Body of pancreas (tissue), 4 donors: ENCODE measurements around the gene OR5K1. TPM values are rescaled to one million over a fixed set of nuclear protein-coding genes. Genes with fewer than 3 reads are reported as not detected.

Experiments used
- ATAC-seq: fragments of 150-250 bp; one replicate; pipeline ENCODE4 v1.9.1; 2016
- DNase-seq, 4 donors: peaks; one replicate each; pipeline ENCODE4 v3.0.0-alpha.2; 2019
- H3K27ac ChIP-seq, 4 donors: fragments of 200-600 bp; sonication (generic); 1 replicate in 3 of 4; 2 replicates in 1 of 4; pipeline versions ENCODE4 v1.5.1 to v1.6.1; 2016 to 2019; ENCODE audit warnings: mild to moderate bottlenecking in 1 of 4, mixed read lengths in 1 of 4, moderate library complexity in 1 of 4
- H3K27me3 ChIP-seq, 2 donors: fragments of 200-600 bp; sonication (generic); one replicate each; pipeline ENCODE4 v1.6.0; 2016; ENCODE audit warnings: mild to moderate bottlenecking in 1 of 2
- H3K36me3 ChIP-seq, 2 donors: fragments of 200-600 bp; sonication (generic); replicated peaks in 1 of 2; 2 replicates each; pipeline ENCODE4 v1.5.1; 2016; ENCODE audit warnings: low read depth in 2 of 2; ENCODE audit not compliant: insufficient read depth in 1 of 2
- H3K4me1 ChIP-seq: fragments of 200-600 bp; sonication (generic); one replicate; pipeline ENCODE4 v1.6.0; 2016
- H3K4me3 ChIP-seq, 2 donors: fragments of 200-600 bp; sonication (generic); 1 replicate in 1 of 2; 2 replicates in 1 of 2; pipeline ENCODE4 v1.5.1; 2016 to 2019
- H3K9me3 ChIP-seq, 3 donors: fragments of 200-600 bp; sonication (generic); 1 replicate in 2 of 3; 2 replicates in 1 of 3; pipeline ENCODE4 v1.5.1; 2016
- POLR2A ChIP-seq, 3 donors: fragments of 450-650 bp; IDR thresholded peaks; one replicate each; pipeline ENCODE4 v1.6.1; 2016; ENCODE audit warnings: antibody characterized with exemption in 3 of 3, mild to moderate bottlenecking in 2 of 3
- WGBS, 2 donors: methylation state at CpG; one replicate each; pipeline ENCODE4 v1.1.5; 2017; 5-methylcytosine and 5-hydroxymethylcytosine counted together
- intact Hi-C: fragments of 100-400 bp; cut with DNase I; formaldehyde crosslinking; loops from one replicate; pipeline ENCODE4 v1.15.1; 2023
- total RNA-seq, 2 donors: library from RNA; depleted of rRNA; stranded (reverse); fragments of >200 nt; gene quantifications; one replicate each; pipeline ENCODE4 v1.1.0, GENCODE V29; 2016
- TF ChIP-seq, protein P1 (sequence below), 7 experiments: fragments of 450-650 bp in 4 of 7; fragments of 200-600 bp in 3 of 7; sonication (generic) in 3 of 7; IDR thresholded peaks; one replicate each; pipeline ENCODE4 v1.5.1; 2016 to 2019; ENCODE audit warnings: antibody characterized with exemption in 7 of 7

OR5K1 gene
- total RNA-seq, 2 donors from 2014 or later: not detected

DNA sequence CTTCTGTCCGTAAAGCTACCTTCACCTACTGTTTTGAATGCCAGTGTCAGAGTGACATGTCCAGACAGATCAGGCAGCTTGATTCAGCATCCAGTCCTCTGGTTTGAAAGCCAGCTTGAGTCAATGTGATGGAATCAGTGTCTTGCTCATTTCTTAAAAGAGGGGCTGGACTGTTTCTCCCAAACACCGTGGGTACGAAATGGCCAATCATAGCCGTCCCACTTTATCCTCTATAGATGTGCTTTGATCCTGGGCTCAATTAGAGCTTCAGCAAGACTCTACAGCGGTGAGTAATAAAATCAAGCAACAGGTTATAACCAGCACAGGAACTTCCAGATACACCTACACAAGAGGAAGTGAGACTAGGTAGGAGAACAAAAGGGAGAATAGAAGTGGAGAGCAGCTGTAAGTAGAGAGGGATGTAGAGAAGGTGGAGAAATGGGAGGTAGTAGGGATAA, 17.0 kb upstream of the OR5K1 start:
- Histone ChIP-seq H3K27ac (no peak overlapping the region), H3K4me1 (no peaks in the 10 kb centered on the region), H3K36me3 (no peaks in the 10 kb centered on the region), H3K4me3 (no peak overlapping the region), H3K27me3 (no peaks in the 10 kb centered on the region), H3K9me3 (no peaks in the 10 kb centered on the region)
- intact Hi-C loops: no loop called here
- WGBS, 2 donors: 62 to 72% methylated on average over 5 of the region's 5 CpGs
- ATAC-seq (no peak), DNase-seq (no peak)
- TF ChIP-seq POLR2A (IDR thresholded peaks at IDR 0.05): no peak
- TF ChIP-seq, protein P1, sequence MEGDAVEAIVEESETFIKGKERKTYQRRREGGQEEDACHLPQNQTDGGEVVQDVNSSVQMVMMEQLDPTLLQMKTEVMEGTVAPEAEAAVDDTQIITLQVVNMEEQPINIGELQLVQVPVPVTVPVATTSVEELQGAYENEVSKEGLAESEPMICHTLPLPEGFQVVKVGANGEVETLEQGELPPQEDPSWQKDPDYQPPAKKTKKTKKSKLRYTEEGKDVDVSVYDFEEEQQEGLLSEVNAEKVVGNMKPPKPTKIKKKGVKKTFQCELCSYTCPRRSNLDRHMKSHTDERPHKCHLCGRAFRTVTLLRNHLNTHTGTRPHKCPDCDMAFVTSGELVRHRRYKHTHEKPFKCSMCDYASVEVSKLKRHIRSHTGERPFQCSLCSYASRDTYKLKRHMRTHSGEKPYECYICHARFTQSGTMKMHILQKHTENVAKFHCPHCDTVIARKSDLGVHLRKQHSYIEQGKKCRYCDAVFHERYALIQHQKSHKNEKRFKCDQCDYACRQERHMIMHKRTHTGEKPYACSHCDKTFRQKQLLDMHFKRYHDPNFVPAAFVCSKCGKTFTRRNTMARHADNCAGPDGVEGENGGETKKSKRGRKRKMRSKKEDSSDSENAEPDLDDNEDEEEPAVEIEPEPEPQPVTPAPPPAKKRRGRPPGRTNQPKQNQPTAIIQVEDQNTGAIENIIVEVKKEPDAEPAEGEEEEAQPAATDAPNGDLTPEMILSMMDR (IDR thresholded peaks at IDR 0.05): no peak

DNA sequence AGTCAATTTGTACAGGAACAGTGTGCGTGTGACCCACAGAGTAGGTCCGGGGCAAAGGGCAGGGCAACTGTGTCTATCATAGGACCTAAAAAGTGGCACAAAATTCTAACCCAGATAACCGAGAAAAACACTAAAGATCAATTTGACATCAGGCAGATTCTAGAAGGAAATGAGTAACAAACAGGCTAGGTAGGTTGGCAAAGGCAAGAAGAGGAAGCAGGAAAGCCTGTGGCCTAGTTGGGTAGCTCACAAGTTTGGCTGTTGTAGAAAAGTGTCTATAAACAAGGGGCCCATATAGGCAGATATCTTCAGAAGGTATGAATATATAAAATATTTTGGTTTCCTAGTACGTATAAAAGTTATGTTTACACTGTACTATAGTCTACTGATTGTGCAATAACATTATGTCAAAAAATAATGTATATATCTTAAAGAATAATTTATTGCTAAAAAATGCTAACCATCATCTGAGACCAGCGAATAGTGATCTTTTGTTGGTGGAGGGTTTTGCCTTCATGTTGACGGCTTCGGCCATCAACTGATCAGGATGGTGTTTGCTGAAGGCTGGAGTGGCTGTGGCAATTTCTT, 13.3 kb upstream of the OR5K1 start:
- TF ChIP-seq POLR2A (IDR thresholded peaks at IDR 0.05): no peak
- TF ChIP-seq, protein P1 (IDR thresholded peaks at IDR 0.05): no peak
- no peaks in the 10 kb centered on the region for H3K27me3 ChIP-seq
- DNase-seq (no peak), ATAC-seq (no peak)
- H3K36me3 ChIP-seq: no peaks in the 10 kb centered on the region
- H3K4me3 ChIP-seq: no peak overlapping the region
- H3K4me1 ChIP-seq: no peaks in the 10 kb centered on the region
- WGBS, 2 donors: 67 to 69% methylated on average over 7 of the region's 7 CpGs
- intact Hi-C loops: no loop called here
- H3K9me3 ChIP-seq: no peaks in the 10 kb centered on the region
- H3K27ac ChIP-seq: no peak overlapping the region

DNA sequence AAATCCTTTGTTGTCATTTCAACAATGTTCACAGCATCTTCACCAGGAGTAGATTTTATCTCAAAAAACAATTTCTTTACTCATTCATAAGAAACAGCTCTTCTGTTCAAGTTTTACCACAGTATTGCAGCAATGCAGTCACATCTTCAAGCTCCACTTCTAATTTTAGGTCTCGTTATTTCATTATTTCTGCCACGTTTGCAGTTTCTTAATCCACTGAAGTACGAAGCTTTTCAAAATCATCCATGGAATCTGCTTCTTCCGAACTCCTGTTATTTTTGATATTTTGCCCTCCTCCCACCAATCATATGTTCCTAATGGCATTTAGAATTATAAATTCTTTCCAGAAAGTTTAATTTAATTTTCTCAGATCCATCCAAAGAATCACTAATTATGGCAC, 12.6 kb upstream of the OR5K1 start:
- no peak for DNase-seq
- Histone ChIP-seq H3K27ac (no peak overlapping the region), H3K27me3 (no peaks in the 10 kb centered on the region), H3K9me3 (no peaks in the 10 kb centered on the region), H3K4me3 (no peak overlapping the region), H3K36me3 (no peaks in the 10 kb centered on the region), H3K4me1 (no peaks in the 10 kb centered on the region)
- WGBS, 2 donors: 59 to 61% methylated on average over 4 of the region's 4 CpGs
- intact Hi-C loops: no loop called here
- no peak for ATAC-seq
- TF ChIP-seq, protein P1 (IDR thresholded peaks at IDR 0.05): no peak

DNA sequence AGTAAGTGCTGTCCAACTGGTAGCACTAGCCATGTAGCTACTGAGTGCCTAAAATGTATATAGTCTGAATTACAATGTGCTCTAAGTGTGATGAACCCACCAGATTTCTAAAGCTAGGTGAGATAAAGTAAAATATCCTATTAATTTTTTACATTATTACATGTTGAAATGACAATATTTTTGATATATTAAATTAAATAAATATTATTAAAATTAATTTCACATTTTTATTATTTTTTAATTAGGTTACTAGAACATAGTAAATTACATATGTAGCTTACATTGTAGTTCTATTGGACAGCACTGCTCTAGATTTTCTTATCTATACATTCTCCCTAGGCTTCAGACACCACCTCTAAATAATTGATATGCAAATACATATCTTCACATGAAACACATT, 9.2 kb upstream of the OR5K1 start:
- Histone ChIP-seq H3K4me1 (no peaks in the 10 kb centered on the region), H3K27me3 (no peaks in the 10 kb centered on the region), H3K4me3 (no peak overlapping the region), H3K36me3 (no peaks in the 10 kb centered on the region), H3K27ac (no peak overlapping the region), H3K9me3 (no peaks in the 10 kb centered on the region)
- intact Hi-C loops: no loop called here
- no peak for DNase-seq
- ATAC-seq: no peak
- TF ChIP-seq, protein P1 (IDR thresholded peaks at IDR 0.05): no peak
- TF ChIP-seq POLR2A (IDR thresholded peaks at IDR 0.05): no peak

DNA sequence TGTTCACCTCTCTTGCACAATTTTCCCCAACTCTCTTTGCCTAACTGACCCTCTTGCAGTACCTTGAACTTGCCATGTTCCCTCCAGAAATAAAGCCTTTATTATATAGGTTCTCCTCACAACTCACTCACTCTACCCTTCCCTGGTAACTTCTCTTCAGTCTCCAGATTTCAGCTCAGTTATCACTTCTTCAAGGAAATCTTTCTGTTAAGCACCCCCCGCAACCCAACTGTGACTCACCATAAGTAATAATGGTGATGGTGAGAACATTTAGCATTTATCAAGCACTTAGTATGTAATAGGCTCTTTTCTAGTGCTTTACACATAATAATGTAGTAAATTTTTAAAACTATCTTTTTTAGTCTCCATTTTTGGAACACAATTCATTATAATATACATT, 8.1 kb upstream of the OR5K1 start:
- Histone ChIP-seq H3K9me3 (no peaks in the 10 kb centered on the region), H3K27me3 (no peaks in the 10 kb centered on the region), H3K4me1 (no peaks in the 10 kb centered on the region), H3K27ac (no peak overlapping the region), H3K4me3 (no peak overlapping the region), H3K36me3 (no peaks in the 10 kb centered on the region)
- intact Hi-C loops: no loop called here
- WGBS, 2 donors: 85 to 86% methylated on average over 1 of the region's 1 CpG
- TF ChIP-seq, protein P1 (IDR thresholded peaks at IDR 0.05): no peak
- TF ChIP-seq POLR2A (IDR thresholded peaks at IDR 0.05): no peak
- DNase-seq (no peak), ATAC-seq (no peak)
